Activated T-cell treated with anti-CD3 and anti-CD28 coated beads for 1 hour (primary cell): ENCODE data around the gene CISD2.
"Not testable (repeated sequence)": the region's sequence is repeated elsewhere in the genome, so short reads cannot be mapped to it uniquely, and the experiment has no call there.

Source experiments
- DNase-seq: peaks from one replicate; pipeline ENCODE4 v3.0.0-alpha.2; 2020; ENCODE audit warnings: low read depth

Gene CISD2, protein sequence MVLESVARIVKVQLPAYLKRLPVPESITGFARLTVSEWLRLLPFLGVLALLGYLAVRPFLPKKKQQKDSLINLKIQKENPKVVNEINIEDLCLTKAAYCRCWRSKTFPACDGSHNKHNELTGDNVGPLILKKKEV

DNA sequence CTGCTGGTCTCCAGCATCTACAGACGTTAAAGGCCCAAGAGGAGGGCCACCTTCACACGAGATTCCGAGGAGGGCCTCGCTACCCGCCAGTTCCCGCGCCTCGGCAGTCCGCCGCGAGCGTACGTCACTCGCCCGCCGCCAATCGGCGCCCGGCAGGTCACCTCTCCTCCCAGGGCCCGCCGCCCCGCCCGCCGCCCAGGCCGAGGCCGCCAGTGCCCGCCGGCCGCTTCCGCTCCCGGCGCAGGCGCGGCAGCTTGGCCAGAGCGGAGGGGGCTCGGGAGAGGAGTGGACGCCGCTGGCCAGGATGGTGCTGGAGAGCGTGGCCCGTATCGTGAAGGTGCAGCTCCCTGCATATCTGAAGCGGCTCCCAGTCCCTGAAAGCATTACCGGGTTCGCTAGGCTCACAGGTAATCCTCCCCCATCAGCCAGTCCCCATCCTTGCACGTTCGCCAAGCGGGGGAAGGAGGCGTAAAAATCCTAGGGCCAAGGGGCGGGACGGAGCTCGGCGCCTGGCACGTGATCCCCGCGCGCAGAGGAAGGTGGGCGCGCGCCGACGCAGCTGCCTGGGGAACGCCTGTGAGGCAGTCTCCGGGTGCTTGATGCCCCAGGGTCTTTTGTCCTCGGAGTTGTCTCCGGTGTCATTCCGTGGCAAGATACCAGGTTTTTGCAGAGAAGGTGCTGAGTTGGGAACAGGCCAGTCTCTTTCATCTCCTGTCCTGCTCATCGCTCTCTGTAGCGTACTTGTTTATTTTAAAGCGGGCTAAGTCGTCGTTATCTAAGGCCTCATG is at the start of gene CISD2:
Gene CISD2 (plus strand): TSS at position 212 of the 788 bp plus-strand sequence. CDS start 93 bp downstream, at position 305.
- DNase-seq: peak; percentile 77

DNA sequence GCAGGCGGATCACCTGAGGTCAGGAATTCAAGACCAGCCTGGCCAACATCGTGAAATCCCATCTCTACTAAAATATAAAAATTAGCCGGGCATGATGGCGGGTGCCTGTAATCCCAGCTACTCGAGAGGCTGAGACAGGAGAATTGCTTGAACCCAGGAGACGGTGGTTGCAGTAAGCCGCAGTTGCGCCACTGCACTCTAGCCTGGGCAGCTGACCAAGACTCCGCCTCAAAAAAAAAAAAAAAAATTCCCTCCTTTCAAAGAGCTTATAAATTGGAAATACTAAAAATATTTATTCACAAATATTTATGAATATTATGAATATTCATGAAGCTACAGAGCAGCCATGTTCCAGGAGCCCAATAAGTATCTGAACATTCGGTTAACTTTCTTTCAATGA is 49.7 kb upstream of the CISD2 start:
- not testable (repeated sequence) for DNase-seq

DNA sequence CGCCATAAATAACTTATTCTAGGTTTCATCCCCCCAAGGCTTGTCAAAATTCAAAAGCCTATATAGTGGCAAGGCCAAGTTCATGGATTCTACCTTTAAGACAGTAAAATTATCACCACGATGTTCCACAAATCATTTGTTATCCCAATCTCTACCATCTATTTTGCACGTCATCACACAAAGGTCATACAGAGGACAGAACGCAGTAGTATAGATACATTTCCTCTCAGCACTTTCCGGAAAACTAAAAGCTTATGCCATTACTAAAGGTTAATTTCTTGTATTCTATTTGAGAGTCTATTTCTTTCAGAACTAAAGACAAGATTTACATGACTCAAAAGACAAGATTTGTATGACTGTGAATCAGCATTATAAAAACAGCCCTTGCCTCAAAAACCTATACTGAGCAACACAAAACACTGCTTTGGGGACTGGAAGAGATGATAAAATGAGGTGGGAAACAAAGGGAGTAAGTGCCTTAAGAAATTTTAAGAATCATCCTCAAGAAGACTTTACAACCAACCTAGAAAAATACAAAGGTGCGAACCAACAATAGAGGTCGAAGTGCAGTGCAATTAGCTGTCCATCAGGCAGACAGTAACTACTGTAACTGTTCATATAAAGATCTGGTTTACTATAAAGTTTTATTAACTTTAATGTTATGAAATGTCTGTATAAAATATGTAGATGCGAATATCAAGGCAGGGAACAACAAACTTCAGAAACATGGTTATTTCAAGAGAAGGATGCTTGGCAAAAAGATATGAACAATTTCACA is 49.0 kb upstream of the CISD2 start:
- no peak for DNase-seq

DNA sequence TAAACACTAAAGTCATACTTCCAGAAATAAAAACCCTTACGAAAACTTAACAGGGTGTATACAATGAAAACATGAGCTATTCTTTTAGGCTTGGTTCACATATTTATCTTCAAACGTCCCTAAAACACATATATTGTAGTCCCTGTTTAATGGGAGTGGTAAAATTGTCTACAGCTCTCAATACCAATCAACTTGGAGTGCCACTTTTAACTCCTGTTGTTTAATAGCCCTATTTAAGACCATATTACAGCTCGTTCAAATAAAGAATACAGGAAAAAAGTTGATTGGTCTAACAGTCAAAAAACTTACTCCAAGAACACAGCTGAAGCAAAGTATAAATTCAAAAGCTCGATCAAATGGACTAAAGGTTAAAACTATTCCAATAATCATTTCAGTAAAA is 45.3 kb upstream of the CISD2 start:
- no peak for DNase-seq

DNA sequence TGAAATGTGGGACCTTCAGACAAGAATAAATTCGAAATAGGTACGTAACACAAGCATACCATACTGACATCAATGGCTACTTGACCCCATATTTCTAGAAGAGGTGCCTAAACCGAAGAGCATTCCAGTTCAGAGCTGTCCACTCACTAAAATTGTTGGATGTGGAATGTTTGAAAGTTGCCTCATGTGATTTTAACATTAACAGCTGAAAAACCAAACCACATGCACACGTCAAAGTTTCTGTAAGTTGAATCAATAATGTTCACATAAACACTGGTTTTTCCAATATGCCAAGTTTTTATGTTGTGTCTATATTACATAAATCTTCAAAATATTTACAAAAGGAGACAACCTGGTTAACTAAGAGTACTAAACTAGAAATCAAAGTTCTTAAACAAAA is 44.9 kb upstream of the CISD2 start:
- no peak for DNase-seq

DNA sequence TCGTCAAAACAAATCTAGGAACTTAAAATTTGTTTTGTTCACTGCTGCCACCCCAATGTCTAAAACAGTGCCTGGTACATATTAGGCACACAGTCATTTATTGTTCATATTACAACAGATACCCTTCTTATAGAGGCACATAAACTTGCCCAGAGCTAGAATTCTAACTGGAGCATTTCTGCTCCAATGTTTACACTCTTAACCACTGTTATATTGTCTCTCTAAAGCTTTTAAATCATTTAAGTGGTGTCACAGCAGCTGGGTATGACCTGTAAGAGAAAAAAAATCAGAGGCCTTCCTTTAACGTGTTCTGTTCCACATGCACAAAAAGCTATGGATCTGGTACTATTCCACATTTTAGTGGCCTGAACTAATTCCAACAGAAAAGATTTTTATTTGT is 44.4 kb upstream of the CISD2 start:
- DNase-seq: no peak

DNA sequence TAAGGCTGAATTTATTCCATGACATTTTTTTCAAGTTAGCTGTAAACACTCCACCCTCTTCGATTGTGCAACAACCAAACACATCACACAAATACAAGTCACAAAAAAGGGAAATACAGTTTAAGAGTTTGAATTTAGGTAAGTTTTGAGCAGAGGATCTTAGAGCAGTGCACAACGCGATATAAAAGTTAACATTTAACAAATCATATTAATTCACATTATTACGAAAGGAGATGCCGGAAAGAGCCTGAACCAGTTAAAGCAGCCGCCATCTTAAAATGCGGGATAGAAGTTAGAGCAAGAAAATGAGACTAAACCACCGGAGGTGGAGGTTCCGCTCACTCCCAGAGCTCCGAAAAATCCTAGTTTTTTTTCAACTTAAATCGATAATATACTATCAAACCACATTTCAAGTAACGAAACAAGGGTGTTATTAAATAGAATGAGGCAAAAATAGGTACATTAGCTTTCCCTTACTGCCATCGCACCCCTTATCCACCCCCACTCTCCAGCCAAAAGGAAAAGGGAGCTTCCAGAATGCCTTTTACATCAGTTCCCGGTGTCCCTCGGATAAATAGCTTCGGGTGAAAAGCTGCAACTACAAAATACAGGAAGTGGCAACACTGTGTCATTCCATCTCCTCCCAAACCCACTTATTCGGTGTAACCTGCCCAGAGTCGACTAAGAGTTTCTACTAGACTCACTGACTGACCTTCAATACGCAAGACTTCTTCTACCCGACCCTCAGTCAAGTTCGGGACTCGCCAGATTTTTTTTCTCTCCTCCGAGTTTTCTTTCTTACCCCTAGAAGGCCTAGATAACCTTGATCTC is 43.3 kb upstream of the CISD2 start:
- DNase-seq: no peak

DNA sequence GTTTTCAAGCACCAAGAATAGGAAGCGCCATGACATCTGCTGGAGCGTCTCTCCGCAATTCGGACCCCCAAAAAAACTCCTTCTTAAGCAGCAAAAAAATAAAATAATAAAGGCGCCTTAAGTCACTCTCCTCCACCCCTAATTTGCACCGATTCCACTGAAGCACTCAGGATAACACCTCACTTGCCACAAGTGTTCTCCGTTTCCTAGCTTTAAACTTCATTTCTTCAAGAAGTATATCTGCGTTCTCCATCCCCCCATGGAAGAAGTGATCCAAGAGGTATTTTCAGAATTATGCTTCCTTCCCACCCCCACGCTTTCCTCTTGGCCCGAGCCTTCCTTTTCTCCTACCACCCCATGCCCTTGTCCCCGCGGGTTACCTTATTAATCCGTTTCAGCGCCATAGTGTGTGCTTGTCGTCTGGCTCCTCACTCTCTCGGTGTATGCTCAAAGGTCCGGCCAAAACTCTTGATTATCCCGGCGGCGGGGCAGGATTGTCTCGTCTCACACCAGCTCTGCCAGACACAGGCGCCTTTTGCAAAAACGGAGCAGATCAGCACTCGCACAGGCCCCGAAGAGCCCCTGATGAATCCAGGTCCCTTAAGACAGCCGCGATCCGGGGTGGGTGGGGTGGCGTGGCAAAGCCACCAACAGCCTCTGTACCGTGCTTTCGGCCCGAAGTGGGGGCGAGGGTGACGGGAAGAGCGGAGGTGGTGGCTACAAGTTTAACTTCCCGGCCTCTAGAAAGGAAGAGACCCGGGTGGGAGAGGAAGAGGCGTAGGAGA is 42.5 kb upstream of the CISD2 start:
- DNase-seq: no peak

DNA sequence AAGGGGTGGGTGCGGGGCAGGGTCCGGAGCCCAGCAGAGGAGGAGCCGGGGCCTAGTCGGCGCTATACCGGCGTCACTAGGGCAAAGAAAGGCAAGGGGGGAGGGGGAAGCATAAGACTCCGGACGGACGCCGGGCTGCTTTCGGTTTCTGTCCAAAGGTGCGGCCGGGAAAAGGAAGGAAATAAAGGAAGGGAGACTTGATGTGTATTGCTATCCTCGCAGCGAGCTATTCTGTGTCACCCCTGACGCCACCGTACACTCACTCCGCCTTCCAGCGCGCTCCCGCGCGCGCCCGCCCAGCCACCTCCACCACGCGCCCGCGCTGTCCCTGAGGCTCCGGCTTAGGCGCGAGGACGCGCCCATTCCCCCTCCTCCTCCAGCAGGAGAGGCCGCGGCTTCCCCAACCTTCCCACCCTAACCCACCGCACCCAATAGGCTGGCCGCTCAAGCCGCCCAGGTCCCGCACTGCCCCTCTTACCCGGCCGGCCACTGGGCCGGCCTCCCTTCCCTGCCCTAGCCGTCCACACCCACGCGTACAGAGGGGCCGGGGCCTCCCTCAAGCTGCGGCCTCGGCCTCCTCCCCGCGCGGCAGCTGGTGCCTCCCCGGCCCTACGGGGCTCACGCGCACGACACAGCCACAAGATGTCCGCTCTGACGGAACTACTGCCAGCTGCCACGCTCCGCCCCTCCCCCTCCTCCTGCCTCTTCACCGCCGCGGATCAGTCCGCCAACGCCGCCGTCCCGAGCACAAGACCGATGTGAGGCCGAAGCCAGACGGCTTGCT is 41.7 kb upstream of the CISD2 start, which contains the start of gene UBE2D3:
Gene UBE2D3 (minus strand): TSS at position 662 of the 784 bp plus-strand sequence. CDS start 1,043 bp downstream, outside the sequence.
- DNase-seq: peak; percentile 93

DNA sequence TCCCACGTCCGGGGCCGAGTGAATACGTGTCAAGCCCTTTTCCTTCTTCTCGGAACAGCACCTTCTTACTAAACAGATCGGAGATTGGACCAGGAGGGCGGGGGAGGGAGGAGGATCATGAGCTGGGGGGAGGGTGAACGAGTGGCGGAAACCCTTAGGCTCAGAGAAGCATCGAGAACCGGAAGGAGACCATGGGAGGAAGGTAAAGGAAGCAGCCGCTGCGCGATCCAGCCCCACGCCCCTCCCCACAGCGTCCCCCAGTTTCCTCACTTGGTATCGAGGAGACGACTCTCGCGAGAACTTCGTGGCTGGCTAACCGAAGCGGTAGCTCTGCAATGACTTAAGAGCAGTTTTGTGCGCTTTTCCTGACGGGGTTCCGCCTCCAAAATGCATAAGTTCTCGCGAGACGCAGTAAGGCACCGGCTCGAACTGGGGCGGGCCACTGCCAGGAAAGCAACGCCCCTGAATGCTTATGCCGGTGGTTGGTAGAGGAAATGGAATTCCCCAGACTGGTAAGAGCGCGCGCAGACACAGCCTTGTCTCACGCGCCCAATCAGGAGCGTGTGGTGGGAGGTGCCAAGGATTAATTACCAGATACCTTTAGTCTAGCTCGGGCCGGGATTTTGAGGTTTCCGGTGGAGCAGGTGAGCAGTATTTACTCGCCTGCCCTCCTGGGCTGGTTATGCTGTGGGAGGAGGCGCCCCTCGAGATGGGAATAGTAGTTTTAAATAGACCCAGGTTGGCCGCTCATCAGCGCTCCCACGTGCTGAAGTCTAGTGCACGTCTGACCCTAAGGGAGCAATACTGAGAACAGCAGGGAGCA is 40.9 kb upstream of the CISD2 start:
- DNase-seq: peak; percentile 94

DNA sequence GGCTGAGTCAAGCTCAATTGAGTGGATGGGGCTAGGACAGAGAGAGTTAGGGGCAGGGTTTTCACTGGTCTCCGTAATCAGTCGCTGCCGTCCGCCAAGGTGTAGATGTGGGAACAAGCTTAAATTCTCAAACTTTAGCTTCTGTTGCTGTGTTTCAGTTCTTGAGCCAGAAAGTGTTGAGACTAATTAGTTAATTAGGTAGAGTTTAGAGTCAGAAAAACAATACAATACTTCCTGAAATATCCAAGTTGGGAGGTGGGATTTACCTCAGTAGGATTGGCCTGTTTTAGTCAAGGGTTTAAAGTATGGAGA is 40.3 kb upstream of the CISD2 start:
- DNase-seq: no peak

DNA sequence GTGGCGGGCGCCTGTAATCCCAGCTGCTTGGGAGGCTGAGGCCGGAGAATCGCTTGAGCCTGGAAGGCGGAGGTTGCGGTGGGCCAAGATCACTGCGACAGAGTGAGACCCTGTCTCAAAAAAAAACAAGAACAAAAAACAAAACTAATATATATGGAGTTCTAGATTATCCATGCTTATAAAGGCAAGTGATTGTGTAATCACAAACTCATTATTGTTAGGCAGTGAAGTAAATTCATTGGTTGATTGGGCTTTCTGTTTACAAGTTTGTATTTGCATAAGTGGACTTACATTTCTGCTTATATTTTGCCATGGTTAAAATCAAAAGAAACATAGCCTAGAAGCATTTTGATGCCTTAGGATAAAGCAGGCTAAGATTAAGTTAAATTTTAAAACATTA is 39.0 kb upstream of the CISD2 start:
- DNase-seq: no peak

DNA sequence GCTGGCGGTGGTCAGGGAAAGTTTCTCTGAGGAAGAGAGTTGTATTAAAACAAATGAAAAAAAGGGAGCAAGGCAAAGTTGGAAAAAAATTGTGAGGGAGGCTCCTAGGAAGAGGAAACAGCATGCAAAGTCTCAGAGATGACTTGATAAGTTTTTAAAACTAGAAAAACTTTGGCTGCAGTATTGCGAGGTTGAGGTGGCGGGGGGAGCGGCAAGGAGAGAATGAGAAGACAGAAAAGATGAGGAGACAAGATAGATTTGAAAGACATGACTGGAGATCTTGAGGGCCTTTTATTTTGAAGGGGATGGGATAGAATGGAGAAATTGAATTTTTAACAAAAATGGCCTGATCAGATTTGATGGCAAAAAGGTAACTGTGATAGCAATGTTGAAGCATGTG is 36.7 kb upstream of the CISD2 start:
- DNase-seq: no peak

DNA sequence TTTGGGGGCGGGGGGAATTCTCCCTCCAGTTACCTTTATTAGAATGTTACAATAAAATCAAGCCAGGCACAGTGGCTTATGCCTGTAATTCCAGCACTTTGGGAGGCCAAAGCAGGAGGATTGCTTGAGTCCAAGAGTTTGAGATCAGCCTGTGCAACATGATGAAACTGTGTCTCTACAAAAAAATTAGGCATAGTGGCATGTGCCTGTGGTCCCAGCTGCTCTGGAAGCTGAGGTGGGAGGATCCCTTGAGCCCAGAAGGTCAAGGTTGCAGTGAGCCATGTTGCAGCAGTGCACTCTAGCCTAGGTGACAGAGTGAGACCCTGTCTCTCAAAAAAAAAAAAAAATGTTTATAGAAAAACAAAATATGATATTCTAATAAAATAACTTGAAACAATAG is 36.1 kb upstream of the CISD2 start:
- no peak for DNase-seq

DNA sequence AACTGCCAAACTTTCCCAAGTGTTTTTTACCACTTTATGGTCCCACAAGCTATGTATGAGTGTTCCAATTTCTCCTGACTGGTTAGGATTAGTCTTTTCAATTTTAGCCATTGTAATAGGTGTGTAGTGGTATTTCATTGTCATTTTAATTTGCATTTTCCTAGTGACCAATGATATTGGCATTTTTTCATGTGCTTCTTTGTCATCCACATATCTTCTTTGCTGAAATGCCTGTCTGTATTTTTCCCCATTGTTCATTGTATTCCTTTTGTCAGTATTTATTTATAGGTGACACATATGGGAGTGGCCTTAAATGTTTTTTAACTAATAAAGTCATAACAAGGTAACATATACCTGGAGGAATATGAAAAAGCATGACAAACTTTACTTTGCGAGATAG is 32.2 kb upstream of the CISD2 start:
- no peak for DNase-seq

DNA sequence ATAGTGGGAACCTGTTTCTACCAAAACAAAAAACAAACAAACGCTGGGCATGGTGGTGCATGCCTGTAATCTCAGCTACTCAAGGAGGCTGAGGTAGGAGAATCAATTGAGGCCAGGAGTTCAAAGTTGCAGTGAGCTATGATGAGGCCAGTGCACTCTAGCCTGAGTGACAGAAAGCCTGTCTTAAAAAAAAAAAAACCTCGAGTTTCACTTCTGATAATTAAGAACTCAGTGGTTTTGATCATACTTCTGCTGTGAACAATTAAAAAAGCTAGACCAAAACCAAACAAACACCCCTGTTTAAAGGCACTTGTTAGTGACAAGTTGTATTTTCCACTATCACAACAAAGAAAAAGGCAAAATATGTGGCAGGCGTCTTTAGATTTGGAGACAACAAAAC is 26.4 kb upstream of the CISD2 start:
- DNase-seq: no peak

DNA sequence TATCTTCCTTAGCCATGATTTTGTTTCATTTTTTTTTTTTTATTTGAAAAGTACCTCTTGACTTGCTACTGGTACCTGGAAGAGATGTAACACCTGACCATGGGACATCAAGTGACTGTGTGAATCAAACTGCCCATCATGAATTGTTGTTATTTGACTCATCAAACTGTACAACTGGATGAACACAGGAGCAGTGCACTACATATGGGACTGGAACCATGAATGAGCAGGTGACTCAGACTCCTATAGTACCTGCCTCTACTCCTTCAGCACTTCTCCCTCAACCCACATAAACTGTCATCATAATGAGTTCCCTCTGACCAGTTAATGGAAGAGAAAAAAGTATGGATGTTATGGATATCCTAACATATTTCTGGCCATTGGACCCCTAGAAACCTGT is 25.5 kb upstream of the CISD2 start:
- no peak for DNase-seq

DNA sequence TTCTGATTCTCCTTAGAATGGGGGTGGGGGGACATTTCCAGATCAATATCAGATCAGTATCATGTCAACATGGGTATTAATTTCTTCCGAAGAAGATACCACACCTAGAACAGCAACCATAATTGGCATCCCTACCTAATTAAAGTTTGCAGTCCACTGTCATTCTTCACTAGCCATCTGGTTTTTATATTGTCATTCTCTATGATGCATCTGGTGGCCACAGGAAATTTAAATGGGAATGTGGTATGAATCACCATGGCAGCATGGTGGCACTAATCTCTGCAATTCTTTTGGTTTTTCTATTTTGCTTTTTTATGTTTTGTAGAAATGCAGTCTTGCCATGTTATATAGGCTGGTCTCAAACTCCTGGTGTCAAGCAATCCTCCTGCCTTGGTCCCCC is 24.9 kb upstream of the CISD2 start:
- DNase-seq: no peak

DNA sequence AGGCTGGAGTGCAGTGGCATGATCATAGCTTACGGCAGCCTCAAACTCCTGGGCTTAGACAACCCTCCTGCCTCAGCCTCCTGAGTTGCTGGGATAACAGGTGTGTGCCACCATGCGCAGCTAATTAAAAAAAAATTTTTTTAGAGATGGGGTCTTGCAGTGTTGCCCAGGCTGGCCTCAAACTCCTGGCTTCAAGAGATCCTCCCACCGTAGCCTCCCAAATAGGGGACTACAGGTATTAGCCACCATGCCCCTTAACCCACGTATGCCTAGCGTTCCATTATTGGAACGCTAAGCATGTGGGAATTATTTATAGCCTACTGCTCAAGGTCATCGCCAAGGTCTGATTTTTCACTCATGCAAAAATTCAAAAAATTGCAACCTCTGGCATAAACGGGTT is 21.1 kb upstream of the CISD2 start:
- DNase-seq: no peak

DNA sequence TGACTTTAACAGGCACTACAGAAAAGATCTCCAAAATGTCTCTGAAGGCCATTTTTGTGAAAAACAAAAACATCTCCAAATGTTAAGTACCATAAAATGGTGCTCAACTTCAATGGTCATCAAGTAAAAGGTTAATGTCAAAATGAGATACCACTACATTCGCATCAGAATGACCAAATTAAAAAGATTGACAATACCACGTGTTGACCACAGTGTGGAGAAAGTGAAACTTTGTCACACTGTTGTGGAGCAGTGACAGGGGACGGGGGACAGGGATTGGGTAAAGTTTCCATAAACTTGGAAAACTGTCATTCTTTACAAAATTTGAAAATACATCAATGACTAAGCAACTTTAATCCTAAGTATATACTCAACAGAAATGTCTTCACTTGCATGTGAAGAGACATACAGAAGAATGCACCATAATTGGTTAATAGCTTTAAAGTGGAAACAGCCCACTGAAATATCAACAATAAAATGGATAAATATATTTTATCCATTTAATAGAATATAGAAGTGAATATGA is 19.1 kb upstream of the CISD2 start:
- DNase-seq: no peak
